ENCODE measurements around the gene SULT1C3.
A peak's percentile ranks its signal among the peaks of the same experiment; 100 is the strongest.

Gene SULT1C3

DNA sequence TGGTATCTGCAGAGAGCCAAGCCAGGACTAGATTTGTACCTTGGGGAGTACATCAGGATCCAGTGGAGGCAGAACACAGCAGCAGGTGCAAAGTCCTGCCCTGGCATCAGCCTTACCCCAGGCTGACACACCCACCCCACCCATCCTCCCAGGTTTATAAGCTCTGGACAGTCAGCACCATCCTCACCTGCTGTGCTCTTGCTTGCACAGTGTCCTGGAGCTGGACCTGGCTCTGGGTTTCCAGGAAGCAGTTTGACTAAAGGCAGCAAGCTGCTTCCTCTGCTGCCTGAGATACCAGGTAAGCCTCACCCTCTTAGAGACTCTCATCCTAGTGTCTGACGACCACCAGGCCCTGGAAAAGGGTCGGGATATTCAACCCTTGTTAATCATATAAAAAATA, at the start of gene SULT1C3:
Gene SULT1C3 (plus strand): TSS at position 183 of the 400 bp plus-strand sequence. CDS start 7,227 bp downstream, outside the sequence.
- CTCF ChIA-PET = no interaction called here
- TF ChIP-seq, protein P1, sequence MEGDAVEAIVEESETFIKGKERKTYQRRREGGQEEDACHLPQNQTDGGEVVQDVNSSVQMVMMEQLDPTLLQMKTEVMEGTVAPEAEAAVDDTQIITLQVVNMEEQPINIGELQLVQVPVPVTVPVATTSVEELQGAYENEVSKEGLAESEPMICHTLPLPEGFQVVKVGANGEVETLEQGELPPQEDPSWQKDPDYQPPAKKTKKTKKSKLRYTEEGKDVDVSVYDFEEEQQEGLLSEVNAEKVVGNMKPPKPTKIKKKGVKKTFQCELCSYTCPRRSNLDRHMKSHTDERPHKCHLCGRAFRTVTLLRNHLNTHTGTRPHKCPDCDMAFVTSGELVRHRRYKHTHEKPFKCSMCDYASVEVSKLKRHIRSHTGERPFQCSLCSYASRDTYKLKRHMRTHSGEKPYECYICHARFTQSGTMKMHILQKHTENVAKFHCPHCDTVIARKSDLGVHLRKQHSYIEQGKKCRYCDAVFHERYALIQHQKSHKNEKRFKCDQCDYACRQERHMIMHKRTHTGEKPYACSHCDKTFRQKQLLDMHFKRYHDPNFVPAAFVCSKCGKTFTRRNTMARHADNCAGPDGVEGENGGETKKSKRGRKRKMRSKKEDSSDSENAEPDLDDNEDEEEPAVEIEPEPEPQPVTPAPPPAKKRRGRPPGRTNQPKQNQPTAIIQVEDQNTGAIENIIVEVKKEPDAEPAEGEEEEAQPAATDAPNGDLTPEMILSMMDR (IDR thresholded peaks at IDR 0.05; ENCODE audit: insufficient read depth, low read length, missing control alignments) = no peak
- POLR2A ChIA-PET = no interaction called here

DNA sequence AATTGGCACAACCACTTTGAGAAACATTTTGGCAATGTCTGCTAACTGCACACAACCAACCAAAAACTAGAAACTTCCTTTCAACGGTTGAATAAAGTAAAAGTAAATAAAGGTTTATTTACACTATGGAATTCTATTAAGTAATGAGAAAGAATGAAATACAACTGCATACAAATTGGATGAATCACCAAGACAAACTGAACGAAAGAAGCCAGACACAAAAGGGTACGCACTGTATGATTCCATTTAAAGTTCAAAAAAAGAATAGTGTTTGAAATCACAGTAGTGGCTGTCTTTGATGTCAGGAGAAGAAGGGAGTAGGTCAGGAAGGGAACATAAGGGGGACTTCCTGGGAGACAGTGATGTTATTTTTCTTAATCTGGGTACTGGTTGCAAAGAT, 46.5 kb upstream of the SULT1C3 start:
- POLR2A ChIA-PET = no interaction called here
- CTCF ChIA-PET = interaction anchor here (1.7 to 3.3 kb wide), 2 partner anchors 7 to 13 kb away, joined by 7 to 9 read pairs; no protein-coding TSS in a partner anchor
- H3K4me3 ChIP-seq (ENCODE audit: low read depth, low read length) = no peak overlapping the region
- TF ChIP-seq, protein P1 (IDR thresholded peaks at IDR 0.05; ENCODE audit: insufficient read depth, low read length, missing control alignments) = no peak
- DNase-seq (ENCODE audit: low read depth, low spot score) = no peak

More for the DNA sequence above, at the start of gene SULT1C3:
- no peak for DNase-seq (ENCODE audit: low read depth, low spot score)
- H3K4me3 ChIP-seq (ENCODE audit: low read depth, low read length) = no peak within 1 kb of the TSS

DNA sequence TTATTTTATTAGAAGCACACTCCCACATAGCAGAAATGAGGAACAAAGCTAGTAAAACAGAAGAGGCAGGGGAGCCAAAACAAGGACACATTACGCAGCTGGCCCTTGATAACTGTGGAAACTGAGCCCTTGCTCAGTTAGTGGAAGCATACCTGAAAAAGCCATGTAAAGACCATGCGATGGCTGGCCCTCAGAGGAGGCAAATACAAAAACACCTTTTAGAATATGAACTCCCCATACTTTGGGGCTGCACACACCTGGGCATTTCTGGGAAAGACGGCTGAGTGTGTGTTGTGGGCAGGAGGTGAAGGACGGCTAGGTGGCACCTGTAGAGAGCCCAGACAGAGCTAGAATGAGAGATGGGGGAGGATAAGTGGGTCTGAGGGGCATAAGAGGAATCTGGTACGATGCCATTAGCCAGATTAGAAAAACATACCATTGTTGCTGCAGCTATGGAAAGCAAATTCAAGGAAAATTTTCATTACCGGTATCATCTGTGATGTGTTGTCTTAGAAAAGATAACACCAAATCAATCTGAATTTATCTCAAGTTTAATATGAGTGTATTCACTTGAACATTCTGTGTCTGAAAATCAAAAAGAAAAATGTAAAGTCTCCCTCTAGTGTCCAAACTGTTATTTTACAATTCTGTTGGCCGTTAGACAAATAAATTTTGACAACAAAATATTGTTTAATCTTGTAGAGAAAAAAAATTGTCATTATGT, 45.2 kb upstream of the SULT1C3 start:
- no peak overlapping the region for H3K4me3 ChIP-seq (ENCODE audit: low read depth, low read length)
- CTCF ChIA-PET = interaction anchor here (0.6 to 3.3 kb wide), 10 partner anchors 9 to 1556 kb away, joined by 3 to 9 read pairs (median 4); no protein-coding TSS in a partner anchor
- TF ChIP-seq, protein P1 (IDR thresholded peaks at IDR 0.05; ENCODE audit: insufficient read depth, low read length, missing control alignments) = no peak
- no peak for DNase-seq (ENCODE audit: low read depth, low spot score)
- POLR2A ChIA-PET = no interaction called here

DNA sequence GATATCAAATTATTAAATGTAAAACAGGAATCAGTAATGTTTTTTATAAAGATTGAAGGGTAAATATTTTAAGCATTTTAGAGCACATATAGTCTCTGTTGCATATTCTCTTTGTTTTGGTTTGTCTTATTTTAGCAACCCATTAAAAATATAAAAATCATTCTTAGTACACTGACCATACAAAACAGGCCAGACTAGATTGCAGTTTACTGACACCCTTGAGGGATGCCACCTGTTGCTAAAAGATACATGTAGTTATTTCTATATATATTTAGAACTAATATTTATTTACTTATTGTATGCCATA, 44.7 kb upstream of the SULT1C3 start:
- DNase-seq (ENCODE audit: low read depth, low spot score) = no peak
- ChIA-PET CTCF (interaction anchor here (1.4 to 3.3 kb wide), 4 partner anchors 9 to 19 kb away, joined by 5 to 9 read pairs (median 8); no protein-coding TSS in a partner anchor), POLR2A (no interaction called here)
- H3K4me3 ChIP-seq (ENCODE audit: low read depth, low read length) = no peak overlapping the region
- TF ChIP-seq, protein P1 (IDR thresholded peaks at IDR 0.05; ENCODE audit: insufficient read depth, low read length, missing control alignments) = no peak

DNA sequence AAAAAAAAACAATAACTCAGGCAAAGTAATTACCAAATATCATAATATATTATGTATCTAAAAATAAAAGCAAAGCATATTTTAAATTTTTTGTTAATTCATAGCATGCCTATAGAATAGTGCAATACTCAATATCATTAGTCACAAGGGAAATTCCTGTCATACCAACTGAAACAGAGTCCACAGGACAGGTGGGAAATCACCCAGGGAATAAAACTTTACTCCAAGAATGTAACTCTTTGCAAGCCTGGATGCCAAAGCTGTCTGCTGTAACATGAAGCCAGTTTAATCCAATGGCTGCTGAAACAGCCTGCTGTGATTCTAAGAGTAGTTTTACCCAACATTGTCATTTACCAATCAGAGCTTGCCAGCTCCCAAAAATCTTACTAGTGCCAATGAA, 40.0 kb upstream of the SULT1C3 start:
- TF ChIP-seq, protein P1 (IDR thresholded peaks at IDR 0.05; ENCODE audit: insufficient read depth, low read length, missing control alignments) = no peak
- ChIA-PET POLR2A (no interaction called here), CTCF (interaction anchor here (0.7 to 1.3 kb wide), 2 partner anchors 10 to 627 kb away, joined by 3 to 4 read pairs; no protein-coding TSS in a partner anchor)
- peak; percentile 4 for DNase-seq (ENCODE audit: low read depth, low spot score)
- H3K4me3 ChIP-seq (ENCODE audit: low read depth, low read length) = no peak overlapping the region

DNA sequence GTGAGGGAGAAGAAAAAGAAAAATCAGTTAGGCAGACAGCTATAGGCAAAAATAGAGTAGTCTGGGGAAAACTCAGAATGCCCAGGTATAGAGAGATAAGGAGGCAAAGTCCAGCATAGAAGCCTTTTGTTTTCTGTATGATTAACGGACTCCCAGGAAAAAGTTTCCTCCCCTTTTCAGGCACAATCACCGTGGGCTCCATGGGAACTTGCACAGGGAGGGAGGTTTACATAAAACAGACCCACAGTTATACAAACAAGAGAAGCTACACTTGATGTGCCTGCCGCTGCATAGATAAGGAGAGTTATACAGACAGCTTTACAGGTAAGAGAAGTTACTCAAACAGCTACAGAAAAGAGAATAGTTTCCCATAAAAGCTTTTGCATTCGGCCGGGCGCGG, 39.2 kb upstream of the SULT1C3 start:
- TF ChIP-seq, protein P1 (IDR thresholded peaks at IDR 0.05; ENCODE audit: insufficient read depth, low read length, missing control alignments) = no peak
- no peak overlapping the region for H3K4me3 ChIP-seq (ENCODE audit: low read depth, low read length)
- no peak for DNase-seq (ENCODE audit: low read depth, low spot score)
- POLR2A ChIA-PET = no interaction called here
- CTCF ChIA-PET = no interaction called here
